AG09309 (cell line): ENCODE data around the gene GNG7.
A peak's percentile ranks its signal among the peaks of the same experiment; 100 is the strongest.
"Not testable (repeated sequence)": the region's sequence is repeated elsewhere in the genome, so short reads cannot be mapped to it uniquely, and the experiment has no call there.

Experiments used
- DNase-seq: peaks from one replicate; pipeline ENCODE4 v3.0.0-alpha.2; 2010; ENCODE audit warnings: low read depth
- H3K4me3 ChIP-seq: 2 replicates; pipeline ENCODE4 v1.5.1; 2011; ENCODE audit warnings: mild to moderate bottlenecking, low read depth, low read length, moderate library complexity; ENCODE audit not compliant: control insufficient read depth
- TF ChIP-seq, protein P1 (sequence below): IDR thresholded peaks from 2 replicates; pipeline ENCODE4 v1.5.1; 2011; ENCODE audit warnings: mild to moderate bottlenecking, low read depth, low read length, inconsistent platforms; ENCODE audit not compliant: insufficient read depth, control insufficient read depth; ENCODE audit errors: missing control alignments

Gene GNG7

DNA sequence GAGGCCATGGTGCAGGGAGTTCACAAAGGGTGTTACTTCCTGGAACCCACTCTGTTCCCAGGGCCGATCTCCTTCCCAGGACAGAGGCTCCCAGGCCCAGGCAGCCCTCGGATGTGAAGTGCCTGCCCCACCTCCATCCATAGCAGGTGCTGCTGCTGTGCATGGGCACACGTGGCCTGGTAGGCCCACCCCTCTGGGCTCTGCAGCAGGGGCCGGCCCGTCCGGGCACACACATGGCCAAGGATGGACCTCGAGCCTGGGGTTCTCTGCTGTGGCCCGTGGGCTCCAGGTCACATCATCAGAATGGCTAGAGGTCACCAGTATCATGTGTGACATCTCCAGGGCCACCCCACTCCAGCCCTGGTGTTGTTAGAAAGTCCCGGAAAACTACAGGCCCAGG lies 154.8 kb downstream of the GNG7 start:
- TF ChIP-seq, protein P1, sequence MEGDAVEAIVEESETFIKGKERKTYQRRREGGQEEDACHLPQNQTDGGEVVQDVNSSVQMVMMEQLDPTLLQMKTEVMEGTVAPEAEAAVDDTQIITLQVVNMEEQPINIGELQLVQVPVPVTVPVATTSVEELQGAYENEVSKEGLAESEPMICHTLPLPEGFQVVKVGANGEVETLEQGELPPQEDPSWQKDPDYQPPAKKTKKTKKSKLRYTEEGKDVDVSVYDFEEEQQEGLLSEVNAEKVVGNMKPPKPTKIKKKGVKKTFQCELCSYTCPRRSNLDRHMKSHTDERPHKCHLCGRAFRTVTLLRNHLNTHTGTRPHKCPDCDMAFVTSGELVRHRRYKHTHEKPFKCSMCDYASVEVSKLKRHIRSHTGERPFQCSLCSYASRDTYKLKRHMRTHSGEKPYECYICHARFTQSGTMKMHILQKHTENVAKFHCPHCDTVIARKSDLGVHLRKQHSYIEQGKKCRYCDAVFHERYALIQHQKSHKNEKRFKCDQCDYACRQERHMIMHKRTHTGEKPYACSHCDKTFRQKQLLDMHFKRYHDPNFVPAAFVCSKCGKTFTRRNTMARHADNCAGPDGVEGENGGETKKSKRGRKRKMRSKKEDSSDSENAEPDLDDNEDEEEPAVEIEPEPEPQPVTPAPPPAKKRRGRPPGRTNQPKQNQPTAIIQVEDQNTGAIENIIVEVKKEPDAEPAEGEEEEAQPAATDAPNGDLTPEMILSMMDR, result no peak

DNA sequence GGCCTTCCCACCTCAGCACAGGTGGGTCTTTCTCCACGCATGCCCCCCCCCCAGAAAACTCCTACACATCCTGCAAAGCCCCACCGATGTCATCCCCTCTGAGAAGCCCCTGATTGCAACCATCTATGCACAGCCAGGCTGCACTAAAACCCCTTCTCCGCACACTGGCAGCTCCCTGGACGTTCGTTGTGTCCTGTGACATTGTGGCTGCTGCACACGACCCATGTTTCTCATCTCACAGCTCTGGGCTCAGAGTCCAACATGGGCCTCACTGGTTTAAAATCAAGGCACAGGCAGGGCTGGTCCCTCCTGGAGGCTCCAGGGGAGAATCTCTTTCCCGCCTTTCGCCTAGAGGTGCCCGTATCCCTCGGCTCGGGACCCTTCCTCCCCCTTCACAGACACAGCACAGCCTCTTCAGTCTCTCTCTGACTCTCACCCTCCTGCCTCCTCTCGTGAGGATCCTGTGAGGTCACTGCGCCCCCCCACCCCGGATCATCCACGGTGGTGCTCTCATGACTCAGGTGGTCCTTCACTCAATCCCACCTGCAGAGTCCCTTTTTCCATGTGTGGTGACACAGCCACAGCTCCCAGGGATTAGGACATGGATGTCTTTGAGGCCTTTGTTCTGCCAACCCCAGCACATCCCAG lies 155.3 kb downstream of the GNG7 start:
- no peak overlapping the region for H3K4me3 ChIP-seq

More for the DNA sequence above, 154.8 kb downstream of the GNG7 start:
- no peak for DNase-seq
- no peak overlapping the region for H3K4me3 ChIP-seq

DNA sequence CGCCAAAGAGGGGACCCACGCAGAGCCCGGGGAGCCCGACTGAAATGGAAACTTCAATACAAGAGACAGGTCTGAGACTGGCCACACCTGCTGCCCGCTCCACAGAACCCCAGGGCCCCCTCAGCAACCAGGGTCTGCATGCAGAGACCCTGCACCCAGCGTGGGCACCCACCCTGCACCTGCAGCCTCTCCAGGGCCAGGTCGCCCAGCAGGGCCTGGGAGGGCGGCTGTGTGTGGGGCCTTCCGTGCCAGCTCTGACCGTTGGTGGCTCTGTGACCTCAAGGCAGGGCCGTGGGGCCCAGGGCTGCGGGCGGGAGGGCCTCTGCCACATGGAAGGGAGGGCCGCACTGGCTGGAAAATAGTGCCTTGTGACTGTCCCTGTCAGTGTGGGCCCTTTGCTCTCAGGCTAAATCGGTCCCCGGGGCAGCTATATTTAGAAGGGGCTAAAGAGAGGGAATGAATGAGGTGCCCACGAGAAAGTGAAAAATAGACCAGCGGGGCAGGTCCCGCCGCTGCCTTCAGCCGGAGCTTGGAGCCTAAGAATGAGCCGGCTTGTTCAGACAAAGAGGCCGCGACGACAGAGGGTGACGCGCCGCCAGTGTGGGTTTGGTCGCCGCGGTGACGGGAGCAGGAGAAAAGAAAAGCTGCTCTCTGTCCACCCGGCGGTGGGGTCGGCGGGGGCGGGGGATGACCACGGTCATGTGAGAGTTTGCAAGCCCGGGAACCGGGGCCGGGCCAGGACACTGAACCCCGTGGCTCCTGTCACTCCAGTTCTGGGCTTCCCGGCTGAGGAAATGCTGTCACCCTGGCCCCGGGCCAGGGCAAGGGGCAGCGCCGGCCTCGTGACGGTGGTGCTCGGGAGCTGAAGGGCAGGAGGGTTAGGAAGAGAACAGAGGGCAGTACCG lies 156.1 kb downstream of the GNG7 start:
- no peak overlapping the region for H3K4me3 ChIP-seq
- TF ChIP-seq, protein P1, result no peak
- no peak for DNase-seq

More for the DNA sequence above, 155.3 kb downstream of the GNG7 start:
- TF ChIP-seq, protein P1, result no peak
- no peak for DNase-seq

DNA sequence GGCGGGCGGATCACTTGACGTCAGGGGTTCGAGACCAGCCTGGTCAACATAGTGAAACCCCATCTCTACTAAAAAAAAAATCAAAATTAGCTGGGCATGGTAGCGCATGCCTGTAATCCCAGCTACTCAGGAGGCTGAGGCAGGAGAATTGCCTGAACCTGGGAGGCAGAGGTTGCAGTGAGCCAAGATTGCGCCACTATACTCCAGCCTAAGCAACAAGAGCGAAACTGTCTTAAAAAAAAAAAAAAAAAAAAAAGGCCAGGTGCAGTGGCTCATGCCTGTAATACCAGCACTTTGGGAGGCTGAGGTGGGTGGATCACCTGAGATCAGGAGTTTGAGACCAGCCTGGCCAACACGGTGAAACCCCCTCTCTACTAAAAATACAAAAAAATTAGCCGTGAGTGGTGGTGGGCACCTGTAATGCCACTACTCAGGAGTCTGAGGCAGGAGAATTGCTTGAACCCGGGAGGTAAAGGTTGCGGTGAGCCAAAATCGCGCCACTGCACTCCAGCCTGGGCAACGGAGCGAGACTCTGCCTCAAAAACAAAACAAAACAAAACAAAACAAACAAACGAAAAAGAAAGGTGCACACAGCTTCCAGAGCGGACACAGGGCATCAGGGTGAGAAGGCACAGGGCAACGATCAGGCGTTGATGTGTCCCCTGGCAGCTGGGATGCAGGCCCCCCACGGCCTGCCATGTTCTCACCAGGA lies 156.9 kb downstream of the GNG7 start:
- not testable (repeated sequence) for H3K4me3 ChIP-seq

DNA sequence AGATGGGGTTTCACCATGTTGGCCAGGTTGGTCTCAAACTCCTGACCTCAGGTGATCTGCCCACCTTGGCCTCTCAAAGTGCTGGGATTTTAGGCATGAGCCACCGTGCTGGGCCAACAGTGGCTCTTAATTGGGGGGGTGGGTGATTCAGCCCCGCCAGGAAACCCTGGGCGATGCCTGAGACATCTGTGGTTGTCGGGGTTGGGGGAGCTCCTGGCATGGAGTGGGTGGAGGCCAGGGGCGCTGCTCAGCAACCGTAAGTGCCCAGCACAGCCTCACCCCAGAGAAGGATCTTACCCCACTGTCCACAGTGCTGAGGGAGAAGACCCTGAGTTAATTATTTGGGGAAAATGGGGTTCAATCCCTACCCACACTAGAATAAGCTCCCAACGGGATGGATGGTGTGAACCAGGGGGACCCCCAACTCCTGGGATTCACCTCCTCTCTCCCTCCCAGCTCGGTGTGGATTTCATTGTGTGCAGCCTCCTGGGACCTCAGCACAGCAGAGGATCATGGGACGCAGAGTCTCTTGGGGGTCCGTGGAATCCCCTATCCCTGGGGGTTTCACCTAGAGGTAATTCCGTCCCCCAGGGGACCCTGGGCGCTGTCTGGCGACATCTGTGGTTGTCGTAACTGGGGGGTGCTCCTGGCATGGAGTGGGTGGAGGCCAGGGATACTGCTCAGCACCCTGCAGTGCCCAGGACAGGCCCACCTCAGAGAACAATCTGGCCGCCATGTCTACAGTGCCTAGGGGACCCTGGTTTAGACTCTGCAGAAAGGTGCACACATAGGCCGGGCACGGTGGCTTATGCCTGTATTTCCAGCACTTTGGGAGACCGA lies 157.7 kb downstream of the GNG7 start:
- TF ChIP-seq, protein P1, result no peak
- no peak overlapping the region for H3K4me3 ChIP-seq
- no peak for DNase-seq

More for the DNA sequence above, 156.9 kb downstream of the GNG7 start:
- not testable (repeated sequence) for DNase-seq

DNA sequence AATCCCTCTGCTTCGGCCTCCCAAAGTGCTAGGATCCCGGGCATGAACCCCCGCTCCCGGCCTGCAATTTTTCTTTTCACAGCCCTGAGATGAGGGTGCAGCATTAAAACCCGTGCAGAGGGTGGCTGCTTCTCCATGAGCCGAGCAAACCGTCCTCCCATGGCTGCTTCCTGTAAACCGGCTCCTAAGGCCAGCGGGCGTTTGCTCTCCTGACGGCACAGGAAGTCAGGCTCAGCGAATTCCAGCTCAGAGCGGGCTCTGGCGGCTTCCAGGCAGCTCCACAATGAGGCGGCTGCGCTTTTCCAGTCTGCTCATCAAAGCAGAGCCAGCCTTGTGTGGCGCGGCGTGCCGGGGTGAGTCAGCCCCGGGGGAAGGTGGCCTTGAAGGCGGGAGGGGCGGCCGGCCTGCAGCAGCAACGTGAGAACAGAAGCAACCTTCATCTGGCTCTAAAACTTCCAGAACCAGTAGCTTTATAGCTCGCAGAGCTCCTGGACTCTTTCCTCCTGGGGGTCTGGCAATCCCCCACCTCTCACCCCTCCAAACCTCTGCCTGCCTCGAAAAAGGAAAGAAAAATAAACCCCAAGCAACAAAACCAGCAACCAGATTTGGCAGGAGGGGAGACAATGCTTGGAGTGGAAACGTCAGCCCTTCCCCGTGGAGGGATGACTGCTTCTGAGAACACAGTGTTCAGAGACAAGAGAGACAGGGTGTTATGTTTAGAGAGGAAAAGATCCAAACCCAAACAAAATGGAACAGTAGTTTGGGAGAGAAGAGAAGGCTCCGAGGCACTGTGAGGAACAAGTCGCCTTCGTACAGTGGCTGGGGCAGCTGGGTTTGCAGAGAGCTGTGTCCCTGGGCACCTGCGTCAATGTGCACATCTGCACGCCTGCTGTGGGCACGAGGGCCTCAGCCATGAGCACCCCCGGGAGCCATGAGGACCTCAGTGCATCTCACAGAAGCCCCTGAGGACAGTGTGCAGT lies 158.7 kb downstream of the GNG7 start:
- peak; percentile 89 for DNase-seq
- peak overlapping the region; percentile 3; the same call in 1 of the 2 replicates for H3K4me3 ChIP-seq
- TF ChIP-seq, protein P1, result peak; percentile 47

DNA sequence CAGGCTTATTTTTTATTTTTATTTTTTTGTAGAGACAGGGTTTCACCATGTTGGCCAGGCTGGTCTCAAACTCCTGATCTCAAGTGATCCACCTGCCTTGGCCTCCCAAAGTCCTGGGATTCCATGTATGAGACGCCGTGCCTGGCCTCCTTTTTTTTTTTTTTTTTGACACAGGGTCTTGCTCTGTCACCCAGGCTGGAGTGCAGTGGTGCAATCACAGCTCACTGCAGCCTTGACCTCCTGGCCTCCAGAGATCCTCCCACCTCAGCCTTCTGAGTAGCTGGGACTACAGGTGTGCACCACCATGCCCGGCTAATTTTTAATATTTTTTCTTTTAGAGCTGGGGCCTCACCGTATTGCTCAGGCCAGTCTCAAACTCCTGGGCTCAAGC lies 159.4 kb downstream of the GNG7 start:
- H3K4me3 ChIP-seq, DNase-seq: not testable (repeated sequence)
